SH-SY5Y (cell line): ENCODE results near the gene PADI4.

ENCODE experiments used
- GATA2 ChIP-seq: IDR thresholded peaks from 2 replicates; pipeline ENCODE4 v1.6.1; 2011; ENCODE audit warnings: mild to moderate bottlenecking, low read depth, low read length
- GATA3 ChIP-seq: IDR thresholded peaks from 2 replicates; pipeline ENCODE4 v1.6.1; 2011; ENCODE audit warnings: low read depth, mild to moderate bottlenecking, low read length, moderate library complexity

GRCh38 chr1:17401841-17402240 is 93.8 kb downstream of the PADI4 start:
- TF ChIP-seq GATA2 (no peak), GATA3 (no peak)
